Neural progenitor cell (in vitro differentiated cells): ENCODE data around the gene CD59. TPM values are rescaled to one million over a fixed set of nuclear protein-coding genes. Genes with fewer than 3 reads are reported as not detected.
A peak's percentile ranks its signal among the peaks of the same experiment; 100 is the strongest.

Source experiments
- DNase-seq: peaks from one replicate; pipeline ENCODE4 v3.0.0-alpha.2; 2016; ENCODE audit warnings: low spot score
- H2AFZ ChIP-seq: fragments of 200-600 bp; sonication (generic); replicated peaks from 2 replicates; pipeline ENCODE4 v1.6.1; 2016; ENCODE audit warnings: antibody characterized with exemption
- H3F3A ChIP-seq: fragments of 200-600 bp; sonication (generic); 2 replicates; pipeline ENCODE4 v1.6.1; 2016; ENCODE audit warnings: antibody characterized with exemption, low read depth
- H3K27ac ChIP-seq: fragments of 200-600 bp; sonication (generic); 2 replicates; pipeline ENCODE4 v1.5.1; 2016; ENCODE audit warnings: mild to moderate bottlenecking
- H3K27me3 ChIP-seq: fragments of 200-600 bp; sonication (generic); 2 replicates; pipeline ENCODE4 v1.6.1; 2016; ENCODE audit warnings: mild to moderate bottlenecking, moderate library complexity
- H3K36me3 ChIP-seq: fragments of 200-600 bp; sonication (generic); 2 replicates; pipeline ENCODE4 v1.5.1; 2016
- H3K4me1 ChIP-seq: fragments of 200-600 bp; sonication (generic); 2 replicates; pipeline ENCODE4 v1.6.1; 2016; ENCODE audit warnings: mixed run types
- H3K4me2 ChIP-seq: fragments of 200-600 bp; sonication (generic); 2 replicates; pipeline ENCODE4 v1.6.1; 2016
- H3K4me3 ChIP-seq: fragments of 200-600 bp; sonication (generic); 2 replicates; pipeline ENCODE4 v1.5.1; 2016
- H3K79me2 ChIP-seq: fragments of 200-600 bp; sonication (generic); 2 replicates; pipeline ENCODE4 v1.6.1; 2016; ENCODE audit warnings: low read depth
- H3K9ac ChIP-seq: fragments of 200-600 bp; sonication (generic); 2 replicates; pipeline ENCODE4 v1.6.1; 2016
- H3K9me3 ChIP-seq: fragments of 200-600 bp; sonication (generic); 2 replicates; pipeline ENCODE4 v1.5.1; 2016; ENCODE audit warnings: low read depth
- H4K20me1 ChIP-seq: fragments of 200-600 bp; sonication (generic); 2 replicates; pipeline ENCODE4 v1.6.1; 2016; ENCODE audit warnings: low read depth
- H3K27ac Mint-ChIP-seq: 3 replicates; pipeline ENCODE4 v1.8.0; 2021; ENCODE audit warnings: mixed read lengths
- H3K27me3 Mint-ChIP-seq: 2 replicates; pipeline ENCODE4 v1.8.0; 2022; ENCODE audit warnings: low read depth, mild to moderate bottlenecking, inconsistent platforms, moderate library complexity, mixed read lengths; ENCODE audit not compliant: insufficient read depth
- H3K36me3 Mint-ChIP-seq: 3 replicates; pipeline ENCODE4 v1.8.0; 2021; ENCODE audit warnings: mixed read lengths
- H3K4me1 Mint-ChIP-seq: 3 replicates; pipeline ENCODE4 v1.8.0; 2021; ENCODE audit warnings: mixed read lengths
- H3K4me3 Mint-ChIP-seq: 3 replicates; pipeline ENCODE4 v1.8.0; 2021; ENCODE audit warnings: mild to moderate bottlenecking, moderate library complexity, mixed read lengths
- H3K9me3 Mint-ChIP-seq: 3 replicates; pipeline ENCODE4 v1.8.0; 2020; ENCODE audit warnings: mixed read lengths
- CTCF ChIP-seq: fragments of 200-600 bp; sonication (generic); IDR thresholded peaks from 2 replicates; pipeline ENCODE4 v1.5.1; 2017; ENCODE audit warnings: antibody characterized with exemption, mild to moderate bottlenecking
- EZH2 ChIP-seq: fragments of 200-600 bp; sonication (generic); IDR thresholded peaks from 2 replicates; pipeline ENCODE4 v1.6.1; 2017; ENCODE audit warnings: antibody characterized with exemption, mild to moderate bottlenecking, moderate library complexity
- EZH2phosphoT487 ChIP-seq: fragments of 200-600 bp; sonication (generic); IDR thresholded peaks from 2 replicates; pipeline ENCODE4 v1.6.1; 2017; ENCODE audit warnings: antibody characterized with exemption
- total RNA-seq: library from RNA; depleted of rRNA; stranded (reverse); fragments of >200 nt; gene quantifications from 2 replicates; pipeline ENCODE4 v1.2.3, GENCODE V29; 2015; ENCODE audit warnings: low replicate concordance

The CD59 gene
- total RNA-seq, 1 donor from 2014 or later, result 74.7 TPM

- H3K27me3 ChIP-seq, result peaks cover 33% of the 10 kb centered on the region
- peak; percentile 11 for DNase-seq
- H3K27me3 Mint-ChIP-seq, result peaks cover 3% of the 10 kb centered on the region
- no peaks in the 10 kb centered on the region for H3K9me3 Mint-ChIP-seq
- H3K9ac ChIP-seq, result no peak overlapping the region
- H3K36me3 ChIP-seq, result peaks cover 2% of the 10 kb centered on the region
- peaks cover 24% of the 10 kb centered on the region for H4K20me1 ChIP-seq
- H3K4me1 ChIP-seq, result peaks cover 17% of the 10 kb centered on the region
- peak overlapping the region; percentile 84 for H3K4me3 ChIP-seq
- no peak overlapping the region for H3K27ac ChIP-seq
- no peaks in the 10 kb centered on the region for H3K9me3 ChIP-seq
- H3K36me3 Mint-ChIP-seq, result peaks cover 2% of the 10 kb centered on the region
- H3K79me2 ChIP-seq, result peaks cover 20% of the 10 kb centered on the region
- peak overlapping the region; percentile 94 for H2AFZ ChIP-seq
- H3F3A ChIP-seq, result peaks cover 11% of the 10 kb centered on the region
- TF ChIP-seq EZH2phosphoT487 (no peak), CTCF (no peak), EZH2 (no peak)
- H3K27ac Mint-ChIP-seq, result no peak overlapping the region
- H3K4me2 ChIP-seq, result peak overlapping the region; percentile 75
- H3K4me3 Mint-ChIP-seq, result peak overlapping the region; percentile 97
- H3K4me1 Mint-ChIP-seq, result peaks cover 18% of the 10 kb centered on the region
These were observed 37.3 kb upstream of the CD59 start for GRCh38 chr11:33773404-33773986.

DNA sequence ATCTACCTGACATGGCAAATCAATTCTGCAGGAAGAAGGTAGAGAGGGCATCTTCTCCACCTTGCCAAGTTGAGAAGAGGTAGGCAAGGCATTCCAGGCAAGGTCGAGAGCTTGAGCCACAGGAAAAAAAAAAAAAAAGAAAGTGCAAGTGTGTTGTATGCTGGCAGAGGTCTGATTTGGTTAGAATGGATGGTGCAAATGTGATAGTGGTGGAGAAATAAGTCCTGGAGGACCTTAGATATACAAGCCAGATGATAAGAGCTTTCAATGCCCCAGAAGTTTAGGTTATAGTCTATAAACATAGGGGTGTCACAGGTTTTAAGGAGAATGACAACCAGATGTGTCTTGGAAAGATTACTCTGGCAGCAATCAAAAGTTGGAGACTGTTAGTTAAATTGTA, 36.6 kb upstream of the CD59 start:
- H3K4me2 ChIP-seq, result peak overlapping the region; percentile 75
- H3K9me3 ChIP-seq, result no peaks in the 10 kb centered on the region
- no peak overlapping the region for H2AFZ ChIP-seq
- Mint-ChIP-seq H3K9me3 (no peaks in the 10 kb centered on the region), H3K27me3 (peaks cover 3% of the 10 kb centered on the region), H3K27ac (no peak overlapping the region), H3K36me3 (peaks cover 2% of the 10 kb centered on the region), H3K4me1 (peaks cover 12% of the 10 kb centered on the region), H3K4me3 (peak overlapping the region; percentile 59)
- no peak overlapping the region for H3K4me3 ChIP-seq
- H3K79me2 ChIP-seq, result peaks cover 20% of the 10 kb centered on the region
- peaks cover 24% of the 10 kb centered on the region for H4K20me1 ChIP-seq
- no peak overlapping the region for H3K27ac ChIP-seq
- H3K36me3 ChIP-seq, result peaks cover 8% of the 10 kb centered on the region
- DNase-seq, result no peak
- no peak for TF ChIP-seq CTCF
- no peak for TF ChIP-seq EZH2
- TF ChIP-seq EZH2phosphoT487, result no peak
- H3K9ac ChIP-seq, result no peak overlapping the region
- H3F3A ChIP-seq, result peaks cover 6% of the 10 kb centered on the region
- peaks cover 10% of the 10 kb centered on the region for H3K4me1 ChIP-seq
- H3K27me3 ChIP-seq, result peaks cover 33% of the 10 kb centered on the region

DNA sequence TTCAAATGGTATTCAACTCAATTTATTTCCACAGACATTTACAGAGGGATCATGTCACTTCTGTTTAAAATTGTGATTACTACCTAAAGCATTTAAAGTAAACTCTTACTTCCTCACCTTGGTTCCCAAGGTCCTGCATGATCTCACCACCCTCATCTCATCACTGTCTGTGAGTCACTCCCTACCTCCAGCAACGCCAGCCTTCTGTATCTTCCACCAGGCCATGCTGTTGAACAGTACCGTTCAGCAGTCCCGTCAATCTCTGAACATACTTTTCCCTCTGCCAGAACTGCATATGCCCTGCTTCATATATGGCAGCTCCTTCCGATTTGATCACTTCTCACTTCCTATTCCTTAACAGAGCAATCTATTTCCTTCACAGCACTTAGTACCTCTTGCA, 36.1 kb upstream of the CD59 start:
- Mint-ChIP-seq H3K27me3 (peaks cover 3% of the 10 kb centered on the region), H3K9me3 (no peaks in the 10 kb centered on the region), H3K27ac (no peak overlapping the region), H3K4me3 (peak overlapping the region; percentile 59), H3K4me1 (peaks cover 10% of the 10 kb centered on the region), H3K36me3 (peaks cover 2% of the 10 kb centered on the region)
- Histone ChIP-seq H3K27me3 (peaks cover 33% of the 10 kb centered on the region), H3K27ac (no peak overlapping the region), H3K36me3 (peaks cover 10% of the 10 kb centered on the region), H3F3A (peaks cover 6% of the 10 kb centered on the region), H3K4me1 (peaks cover 8% of the 10 kb centered on the region), H2AFZ (no peak overlapping the region), H4K20me1 (peaks cover 24% of the 10 kb centered on the region), H3K4me2 (no peak overlapping the region), H3K79me2 (peaks cover 20% of the 10 kb centered on the region), H3K9me3 (no peaks in the 10 kb centered on the region), H3K4me3 (no peak overlapping the region), H3K9ac (no peak overlapping the region)
- TF ChIP-seq EZH2 (no peak), EZH2phosphoT487 (no peak), CTCF (no peak)
- no peak for DNase-seq
